ENCODE data around the gene PRKRA. TPM values are rescaled to one million over a fixed set of nuclear protein-coding genes. Genes with fewer than 3 reads are reported as not detected.

Gene PRKRA
- total and polyA plus RNA-seq, 2 of the 13 experiments (the other 11 are each of a cell fraction or from before 2014, with no cell fraction given) = 53.1 to 74.7 TPM

DNA sequence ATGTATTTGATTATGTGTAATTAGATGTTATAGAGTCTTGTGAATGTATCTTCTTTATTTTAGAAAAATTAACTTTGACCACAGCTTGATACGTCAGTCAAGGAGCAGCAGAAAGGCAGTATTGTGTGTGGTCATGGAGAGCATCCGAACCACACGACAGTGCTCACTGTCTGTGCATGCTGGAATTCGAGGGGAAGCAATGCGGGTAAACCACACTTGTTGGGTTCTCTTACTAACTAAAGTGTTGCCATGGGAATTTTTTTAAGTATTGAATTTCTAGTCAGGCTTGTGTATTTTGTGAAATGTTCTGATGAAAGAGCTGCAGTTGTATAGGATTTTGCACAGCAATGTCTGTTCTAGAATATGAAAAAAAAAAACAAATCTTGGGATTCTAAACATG, 5.0 kb upstream of the PRKRA start:
- no peak overlapping the region for H3K27ac ChIP-seq (ENCODE audit: extremely low read length, insufficient read depth, low read length)
- BruUV-seq (replicated peaks) = no TSS peak

GRCh38 chr2:178452870-178453269, 1.9 kb upstream of the PRKRA start:
- no peak for ATAC-seq
- no peak overlapping the region for H3K4me2 ChIP-seq (ENCODE audit: low read depth, low read length)
- H3K27ac ChIP-seq (ENCODE audit: extremely low read length, insufficient read depth, low read length) = no peak overlapping the region
- peaks cover 4 to 14% of the 10 kb centered on the region in 2 experiments; a peak in 4 of 5 replicates for H3K36me3 ChIP-seq (replicated peaks in 1 of 2; ENCODE audit: control insufficient read depth in 1 of 2, insufficient read depth in 2 of 2, low read length in 2 of 2)
- in situ Hi-C loops (cut with HindIII; ENCODE audit: extremely low pct_ligation_motif_present, low pct_unique_long_range_greater_than_20kb) = no loop called here
- no TSS peak for BruUV-seq (replicated peaks)
- ChIA-PET POLR2A (interaction anchor here (1.2 to 1.3 kb wide), 2 partner anchors 16 to 27 kb away, joined by 3 to 5 read pairs; no protein-coding TSS in a partner anchor), CTCF (ENCODE audit: low intra/inter-chr PET ratio, low total read pairs) (no interaction called here)
- H3K9me3 ChIP-seq (ENCODE audit: low read length) = no peaks in the 10 kb centered on the region
- DNase-seq (ENCODE audit: low spot score) = no peak
- H3K79me2 ChIP-seq (ENCODE audit: insufficient read depth, low read length) = peaks cover 25% of the 10 kb centered on the region
- peaks cover 32% of the 10 kb centered on the region for H3K4me1 ChIP-seq (ENCODE audit: insufficient read depth, low read length)
- peaks cover 14% of the 10 kb centered on the region; the same call in 1 of the 2 replicates for H4K20me1 ChIP-seq (ENCODE audit: insufficient read depth, low read length)
- no peak overlapping the region for H3K9ac ChIP-seq (ENCODE audit: insufficient read depth, low read depth, low read length)
- FAIRE-seq = no peak
- H3K4me3 ChIP-seq (replicated peaks in 1 of 3; ENCODE audit: insufficient read depth in 1 of 3, low read depth in 2 of 3, low read length in 3 of 3) = no peak overlapping the region
- 68% methylated on average over 5 of the region's 5 CpGs for WGBS (ENCODE audit: low lambda C conversion rate)
- H3K27me3 ChIP-seq (ENCODE audit: control insufficient read depth in 1 of 2, insufficient read depth in 2 of 2, low read length in 2 of 2) = no peaks in the 10 kb centered on the region; a peak in 1 of 5 replicates
- no peak overlapping the region for H2AFZ ChIP-seq (ENCODE audit: low read length)
- intact Hi-C loops (cut with micrococcal nuclease; ENCODE audit: unreplicated experiment) = loop anchor here (5.0 to 10.0 kb wide), 2 partner anchors 462 to 1056 kb away; no protein-coding TSS in a partner anchor
- TF ChIP-seq GLMP (CRISPR knock-in tag; IDR thresholded peaks at IDR 0.05; ENCODE audit: borderline replicate concordance) = no peak
- TF ChIP-seq RBFOX2 (IDR thresholded peaks at IDR 0.05; ENCODE audit: low read depth, low read length) = no peak
- no peak for TF ChIP-seq ZNF543 (CRISPR knock-in tag; IDR thresholded peaks at IDR 0.05)
- TF ChIP-seq LCORL (IDR thresholded peaks at IDR 0.05) = peak; percentile 49; the same call in 1 of the 2 replicates
- TF ChIP-seq LCORL (CRISPR knock-in tag; IDR thresholded peaks at IDR 0.05) = no peak

More for the DNA sequence above, 5.0 kb upstream of the PRKRA start:
- ChIA-PET POLR2A (no interaction called here), CTCF (ENCODE audit: low intra/inter-chr PET ratio, low total read pairs) (no interaction called here)
- Histone ChIP-seq H3K79me2 (ENCODE audit: insufficient read depth, low read length) (no peaks in the 10 kb centered on the region), H3K9me3 (ENCODE audit: low read length) (no peaks in the 10 kb centered on the region), H3K4me3 (replicated peaks in 1 of 3; ENCODE audit: insufficient read depth in 1 of 3, low read depth in 2 of 3, low read length in 3 of 3) (no peak overlapping the region), H3K27me3 (ENCODE audit: control insufficient read depth in 1 of 2, insufficient read depth in 2 of 2, low read length in 2 of 2) (no peaks in the 10 kb centered on the region), H4K20me1 (ENCODE audit: insufficient read depth, low read length) (no peaks in the 10 kb centered on the region), H3K36me3 (replicated peaks in 1 of 2; ENCODE audit: control insufficient read depth in 1 of 2, insufficient read depth in 2 of 2, low read length in 2 of 2) (no peaks in the 10 kb centered on the region), H3K9ac (ENCODE audit: insufficient read depth, low read depth, low read length) (no peak overlapping the region), H3K4me1 (ENCODE audit: insufficient read depth, low read length) (peaks cover 12% of the 10 kb centered on the region), H2AFZ (ENCODE audit: low read length) (no peak overlapping the region), H3K4me2 (ENCODE audit: low read depth, low read length) (no peak overlapping the region)
- no peak for ATAC-seq
- intact Hi-C loops (cut with micrococcal nuclease; ENCODE audit: unreplicated experiment) = loop anchor here (10.0 kb wide), 1 partner anchor 459 kb away; no protein-coding TSS in a partner anchor
- TF ChIP-seq ZBTB42 (CRISPR knock-in tag; IDR thresholded peaks at IDR 0.05) (no peak), ZNF775 (CRISPR knock-in tag; IDR thresholded peaks at IDR 0.05; ENCODE audit: borderline replicate concordance) (no peak), TGIF2 (CRISPR knock-in tag; IDR thresholded peaks at IDR 0.05) (no peak), GPN1 (CRISPR knock-in tag; IDR thresholded peaks at IDR 0.05; ENCODE audit: borderline replicate concordance) (no peak), ZNF878 (CRISPR knock-in tag; IDR thresholded peaks at IDR 0.05) (no peak), ZNF432 (CRISPR knock-in tag; IDR thresholded peaks at IDR 0.05; ENCODE audit: borderline replicate concordance) (no peak), ZNF224 (CRISPR knock-in tag; IDR thresholded peaks at IDR 0.05) (no peak), CAMTA2 (CRISPR knock-in tag; IDR thresholded peaks at IDR 0.05; ENCODE audit: borderline replicate concordance) (no peak), ZNF816 (CRISPR knock-in tag; IDR thresholded peaks at IDR 0.05; ENCODE audit: borderline replicate concordance) (no peak)
- TF ChIP-seq, protein P1, sequence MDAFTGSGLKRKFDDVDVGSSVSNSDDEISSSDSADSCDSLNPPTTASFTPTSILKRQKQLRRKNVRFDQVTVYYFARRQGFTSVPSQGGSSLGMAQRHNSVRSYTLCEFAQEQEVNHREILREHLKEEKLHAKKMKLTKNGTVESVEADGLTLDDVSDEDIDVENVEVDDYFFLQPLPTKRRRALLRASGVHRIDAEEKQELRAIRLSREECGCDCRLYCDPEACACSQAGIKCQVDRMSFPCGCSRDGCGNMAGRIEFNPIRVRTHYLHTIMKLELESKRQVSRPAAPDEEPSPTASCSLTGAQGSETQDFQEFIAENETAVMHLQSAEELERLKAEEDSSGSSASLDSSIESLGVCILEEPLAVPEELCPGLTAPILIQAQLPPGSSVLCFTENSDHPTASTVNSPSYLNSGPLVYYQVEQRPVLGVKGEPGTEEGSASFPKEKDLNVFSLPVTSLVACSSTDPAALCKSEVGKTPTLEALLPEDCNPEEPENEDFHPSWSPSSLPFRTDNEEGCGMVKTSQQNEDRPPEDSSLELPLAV (CRISPR knock-in tag; conservative IDR thresholded peaks at IDR 0.05; ENCODE audit: low read depth) = no peak
- FAIRE-seq = no peak
- in situ Hi-C loops (cut with HindIII; ENCODE audit: extremely low pct_ligation_motif_present, low pct_unique_long_range_greater_than_20kb) = no loop called here
- 50% methylated on average over 5 of the region's 5 CpGs for WGBS (ENCODE audit: low lambda C conversion rate)
- DNase-seq (ENCODE audit: low spot score) = no peak
